A549 (cell line): Measurements from ENCODE around the gene RAB17.

Experiments
- BHLHE40 ChIP-seq: IDR thresholded peaks from 2 replicates; pipeline ENCODE4 v1.6.1; 2012; ENCODE audit warnings: low read depth, low read length, inconsistent platforms
- EP300 ChIP-seq, 2 experiments: fragments of >200 bp; sonication (Bioruptor Twin); formaldehyde crosslinking; IDR thresholded peaks; 2 replicates in 1 of 2; 3 replicates in 1 of 2; pipeline ENCODE4 v1.6.1; 2016 to 2017
- HDAC2 ChIP-seq: fragments of 200-600 bp; sonication (generic); IDR thresholded peaks from 2 replicates; pipeline ENCODE4 v1.6.1; 2016
- JUN ChIP-seq, 2 experiments: fragments of >200 bp; sonication (Bioruptor Twin); formaldehyde crosslinking; IDR thresholded peaks; 2 replicates in 1 of 2; 3 replicates in 1 of 2; pipeline ENCODE4 v1.6.1; 2016 to 2017
- KDM5A ChIP-seq: fragments of 200-600 bp; sonication (generic); IDR thresholded peaks from 2 replicates; pipeline ENCODE4 v1.6.1; 2016; ENCODE audit warnings: antibody characterized with exemption, mild to moderate bottlenecking
- POLR2A ChIP-seq: IDR thresholded peaks from 2 replicates; pipeline ENCODE4 v1.6.1; 2012; ENCODE audit warnings: mild to moderate bottlenecking, low read length
- RCOR1 ChIP-seq: fragments of 150-350 bp; IDR thresholded peaks from 2 replicates; pipeline ENCODE4 v1.6.1; 2014; ENCODE audit warnings: antibody characterized with exemption, low read length, low read depth
- REST ChIP-seq: fragments of 200-600 bp; sonication (generic); IDR thresholded peaks from 2 replicates; pipeline ENCODE4 v1.6.1; 2016; ENCODE audit warnings: antibody characterized with exemption, mild to moderate bottlenecking, moderate library complexity
- USF2 ChIP-seq: fragments of 450-650 bp; IDR thresholded peaks from 2 replicates; pipeline ENCODE4 v1.6.1; 2014; ENCODE audit warnings: antibody characterized with exemption
- TF ChIP-seq, protein P1 (sequence below): fragments of >200 bp; sonication (Bioruptor Twin); formaldehyde crosslinking; IDR thresholded peaks from 3 replicates; pipeline ENCODE4 v1.5.1; 2016
- TF ChIP-seq, protein P2 (sequence below): fragments of 150-350 bp; IDR thresholded peaks from 2 replicates; pipeline ENCODE4 v1.6.1; 2014; ENCODE audit warnings: low read depth, mild to moderate bottlenecking, low read length

GRCh38 chr2:237599465-237600110 lies 9.1 kb upstream of the RAB17 start:
- TF ChIP-seq REST (no peak), POLR2A (no peak), JUN (IDR thresholded peaks at IDR 0.05) (no peak), BHLHE40 (no peak), KDM5A (no peak), EP300 (IDR thresholded peaks at IDR 0.05) (no peak), RCOR1 (no peak), HDAC2 (no peak), USF2 (no peak)
- TF ChIP-seq, protein P1, sequence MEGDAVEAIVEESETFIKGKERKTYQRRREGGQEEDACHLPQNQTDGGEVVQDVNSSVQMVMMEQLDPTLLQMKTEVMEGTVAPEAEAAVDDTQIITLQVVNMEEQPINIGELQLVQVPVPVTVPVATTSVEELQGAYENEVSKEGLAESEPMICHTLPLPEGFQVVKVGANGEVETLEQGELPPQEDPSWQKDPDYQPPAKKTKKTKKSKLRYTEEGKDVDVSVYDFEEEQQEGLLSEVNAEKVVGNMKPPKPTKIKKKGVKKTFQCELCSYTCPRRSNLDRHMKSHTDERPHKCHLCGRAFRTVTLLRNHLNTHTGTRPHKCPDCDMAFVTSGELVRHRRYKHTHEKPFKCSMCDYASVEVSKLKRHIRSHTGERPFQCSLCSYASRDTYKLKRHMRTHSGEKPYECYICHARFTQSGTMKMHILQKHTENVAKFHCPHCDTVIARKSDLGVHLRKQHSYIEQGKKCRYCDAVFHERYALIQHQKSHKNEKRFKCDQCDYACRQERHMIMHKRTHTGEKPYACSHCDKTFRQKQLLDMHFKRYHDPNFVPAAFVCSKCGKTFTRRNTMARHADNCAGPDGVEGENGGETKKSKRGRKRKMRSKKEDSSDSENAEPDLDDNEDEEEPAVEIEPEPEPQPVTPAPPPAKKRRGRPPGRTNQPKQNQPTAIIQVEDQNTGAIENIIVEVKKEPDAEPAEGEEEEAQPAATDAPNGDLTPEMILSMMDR = no peak
- TF ChIP-seq, protein P2, sequence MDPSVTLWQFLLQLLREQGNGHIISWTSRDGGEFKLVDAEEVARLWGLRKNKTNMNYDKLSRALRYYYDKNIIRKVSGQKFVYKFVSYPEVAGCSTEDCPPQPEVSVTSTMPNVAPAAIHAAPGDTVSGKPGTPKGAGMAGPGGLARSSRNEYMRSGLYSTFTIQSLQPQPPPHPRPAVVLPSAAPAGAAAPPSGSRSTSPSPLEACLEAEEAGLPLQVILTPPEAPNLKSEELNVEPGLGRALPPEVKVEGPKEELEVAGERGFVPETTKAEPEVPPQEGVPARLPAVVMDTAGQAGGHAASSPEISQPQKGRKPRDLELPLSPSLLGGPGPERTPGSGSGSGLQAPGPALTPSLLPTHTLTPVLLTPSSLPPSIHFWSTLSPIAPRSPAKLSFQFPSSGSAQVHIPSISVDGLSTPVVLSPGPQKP = no peak
